GM18498 (cell line): ENCODE data around the gene STX3.
"Not testable (repeated sequence)": the region's sequence is repeated elsewhere in the genome, so short reads cannot be mapped to it uniquely, and the experiment has no call there.

ENCODE experiments used
- ATAC-seq: cut with Tn5 transposase; IDR thresholded peaks from one replicate; pipeline ENCODE4 v1.9.1; 2021; ENCODE audit warnings: mild to moderate bottlenecking, moderate library complexity; ENCODE audit not compliant: unreplicated experiment

The STX3 gene

DNA sequence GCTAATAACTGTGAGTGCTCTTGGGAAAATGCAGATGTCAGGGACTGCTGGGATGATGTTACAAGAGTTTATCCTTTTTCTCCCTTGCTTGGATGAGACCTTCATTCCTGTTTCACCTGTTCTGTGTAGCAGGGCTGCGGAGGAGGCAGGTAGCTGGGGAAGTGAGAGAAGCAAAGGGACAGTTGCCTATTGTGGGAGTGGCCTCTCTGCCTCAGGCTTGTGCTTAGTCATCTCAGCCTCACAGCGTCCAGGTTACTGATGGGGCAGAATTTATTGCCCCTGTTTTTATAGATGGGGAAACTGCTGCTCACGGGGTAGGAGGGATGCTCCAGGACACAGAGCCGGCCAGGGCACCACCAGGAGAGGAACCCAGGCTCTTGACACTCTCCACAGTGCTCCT lies 1.7 kb downstream of the STX3 start:
- ATAC-seq, result no peak

- ATAC-seq, result no peak
Observed at GRCh38 chr11:59758401-59759037, 3.3 kb downstream of the STX3 start.

GRCh38 chr11:59759900-59760299 lies 4.7 kb downstream of the STX3 start:
- no peak for ATAC-seq

DNA sequence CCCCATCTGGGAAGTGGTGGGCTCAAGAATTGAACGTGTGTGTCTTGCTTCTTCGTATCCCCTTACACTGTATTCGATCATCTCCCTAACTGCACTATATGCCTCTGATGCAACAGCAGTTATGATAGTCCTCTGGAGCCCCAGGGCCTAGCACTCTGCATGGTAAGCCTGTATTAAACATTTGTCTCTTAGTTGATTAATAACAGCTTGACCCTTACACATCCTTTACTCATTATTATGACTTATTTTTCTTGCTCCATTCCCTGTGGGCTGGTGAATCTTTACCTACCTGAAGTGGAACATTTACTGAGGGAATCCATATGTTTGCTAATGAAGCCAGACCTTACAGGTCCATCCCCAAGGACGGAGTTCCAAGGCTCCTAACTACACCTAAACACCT lies 5.6 kb downstream of the STX3 start:
- no peak for ATAC-seq

GRCh38 chr11:59761993-59762392 lies 6.8 kb downstream of the STX3 start:
- ATAC-seq, result no peak

DNA sequence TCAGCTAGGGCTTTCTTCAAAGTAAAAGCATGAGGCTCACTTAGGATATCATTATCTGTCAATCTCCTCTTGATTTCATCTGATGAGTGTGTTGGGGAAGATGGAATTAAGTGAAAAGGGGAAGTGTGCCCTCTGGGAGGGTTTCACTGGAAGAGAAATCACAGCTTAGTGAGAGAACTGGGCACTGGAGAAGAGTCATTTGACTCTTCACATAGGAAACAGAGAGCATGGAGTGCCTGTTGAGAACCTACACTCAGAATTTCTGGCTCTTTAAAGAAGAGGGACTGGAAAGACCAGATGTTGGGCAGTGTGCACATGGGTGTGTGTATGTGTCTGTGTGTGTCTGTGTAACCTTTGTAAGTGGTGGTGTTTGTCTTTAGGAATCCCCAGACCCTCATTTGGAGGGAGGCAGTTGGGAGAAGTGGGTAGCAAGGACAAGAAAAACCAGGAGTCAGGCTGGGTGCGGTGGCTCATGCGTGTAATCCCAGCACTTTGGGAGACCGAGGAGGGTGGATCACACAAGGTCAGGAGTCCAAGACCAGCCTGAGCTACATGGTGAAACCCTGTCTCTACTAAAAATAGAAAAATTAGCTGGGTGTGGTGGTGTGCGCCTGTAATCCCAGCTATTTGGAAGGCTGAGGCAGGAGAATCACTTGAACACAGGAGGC lies 10.0 kb downstream of the STX3 start:
- no peak for ATAC-seq

DNA sequence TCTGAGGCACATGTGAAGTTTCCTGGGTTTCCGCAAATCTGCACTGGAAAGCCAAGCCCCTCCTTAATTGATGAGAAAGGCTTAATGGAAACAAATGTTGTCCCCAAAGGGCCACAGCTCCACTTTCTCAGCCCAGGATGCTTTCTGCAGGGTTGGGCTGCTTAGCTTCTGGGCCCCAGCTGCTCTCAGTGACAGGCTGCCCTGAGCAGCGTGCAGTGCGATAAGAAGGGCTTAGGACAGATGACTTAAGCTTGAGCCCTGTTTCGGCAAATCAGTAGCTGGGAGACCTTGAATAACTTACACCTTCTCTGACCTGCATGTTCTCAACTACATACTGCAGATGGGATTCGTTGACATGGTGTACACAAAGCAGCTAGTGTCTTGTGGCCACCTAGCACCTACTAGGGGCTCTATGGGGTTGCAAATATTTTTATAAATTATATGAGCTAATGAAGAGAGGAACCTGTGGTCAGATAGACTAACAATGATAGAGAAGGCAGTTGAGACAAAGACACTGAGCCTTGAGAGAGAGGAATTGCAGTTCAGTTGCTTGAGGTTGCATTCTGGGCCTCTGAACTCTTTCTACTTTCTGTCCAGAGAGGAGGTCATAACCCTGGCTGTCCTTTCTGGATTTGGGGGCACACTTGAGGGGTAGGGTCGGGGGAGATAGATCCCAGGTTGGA lies 11.5 kb downstream of the STX3 start:
- ATAC-seq, result no peak

GRCh38 chr11:59767225-59767611 lies 12.0 kb downstream of the STX3 start:
- ATAC-seq, result no peak

GRCh38 chr11:59769111-59769510 lies 13.9 kb downstream of the STX3 start:
- no peak for ATAC-seq

GRCh38 chr11:59769828-59770227 lies 14.7 kb downstream of the STX3 start:
- ATAC-seq, result no peak

GRCh38 chr11:59770319-59770718 lies 15.1 kb downstream of the STX3 start:
- no peak for ATAC-seq

GRCh38 chr11:59770869-59771268 lies 15.7 kb downstream of the STX3 start:
- ATAC-seq, result no peak

- no peak for ATAC-seq
Observed at GRCh38 chr11:59771605-59772004, 16.4 kb downstream of the STX3 start.

DNA sequence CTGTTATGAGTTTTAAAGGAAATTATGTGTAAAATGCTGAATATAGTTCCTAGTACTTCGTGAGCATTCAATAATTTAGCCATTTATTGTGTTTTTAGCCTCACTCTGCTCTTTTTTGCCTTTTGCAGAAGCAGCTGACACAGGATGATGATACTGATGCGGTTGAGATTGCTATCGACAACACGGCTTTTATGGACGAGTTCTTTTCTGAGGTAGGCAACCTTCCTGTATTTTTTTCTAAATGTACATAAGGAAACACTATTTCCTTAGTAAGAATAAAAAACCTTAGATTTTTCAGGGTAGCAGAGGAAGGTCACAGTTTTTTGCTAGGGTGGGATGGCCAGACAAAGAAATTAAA lies 17.9 kb downstream of the STX3 start:
- no peak for ATAC-seq

DNA sequence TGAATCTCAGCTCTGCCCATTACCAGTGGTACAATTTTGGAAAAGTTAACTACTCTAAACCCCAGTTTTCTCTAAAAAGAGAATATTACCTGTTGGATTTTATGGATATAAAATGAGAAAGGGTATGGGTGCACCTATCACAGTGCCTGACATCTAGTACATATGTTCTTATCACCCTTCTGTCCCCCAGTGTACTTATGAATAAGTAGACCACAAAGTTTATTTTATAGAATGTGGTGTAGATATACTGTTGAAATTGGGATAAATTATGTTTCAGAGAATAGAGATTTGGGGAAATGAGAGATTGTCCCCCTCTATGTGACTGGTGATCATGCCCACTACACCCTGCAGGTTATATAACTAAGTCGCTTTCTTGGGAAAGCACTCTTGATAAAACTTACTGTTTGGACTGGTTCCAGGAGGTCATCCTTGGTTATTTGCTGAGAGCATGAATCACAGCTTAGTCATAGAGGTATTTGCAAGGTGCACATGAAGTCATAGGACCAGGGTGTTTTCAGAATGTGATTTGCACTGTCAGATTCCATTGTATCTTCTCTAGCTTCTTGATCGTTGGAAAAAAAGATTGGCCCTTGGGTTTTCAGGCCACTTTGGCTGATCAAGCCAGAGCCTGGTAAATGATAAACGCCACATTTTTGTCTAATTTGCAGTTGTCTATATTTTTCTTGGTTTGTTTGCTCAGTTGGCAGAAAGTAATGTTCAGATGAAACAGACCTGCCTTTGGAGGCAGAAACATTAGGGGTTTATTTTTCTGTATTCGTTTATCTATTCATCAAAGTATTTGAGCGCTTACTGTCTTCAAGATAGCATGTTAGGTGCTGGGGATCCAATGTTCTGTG lies 21.3 kb downstream of the STX3 start:
- no peak for ATAC-seq

DNA sequence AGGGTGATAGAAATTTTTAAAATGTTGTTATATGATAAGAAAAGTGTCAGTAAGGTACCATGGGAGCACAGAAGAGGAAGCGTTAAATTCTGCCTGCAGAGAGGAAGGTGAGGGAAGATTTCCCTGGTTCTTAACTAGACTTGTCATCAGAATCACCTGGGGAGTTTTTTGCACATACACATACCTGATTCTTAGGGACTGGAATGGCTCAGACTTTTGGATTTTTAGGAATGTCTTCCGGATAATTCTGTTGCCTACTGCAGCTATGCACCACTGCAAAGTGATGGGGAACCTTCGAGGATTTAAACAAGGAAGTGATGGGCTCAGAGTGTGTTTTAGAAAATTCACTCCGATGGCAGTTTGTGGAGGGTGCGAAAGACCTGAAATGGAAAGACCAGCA lies 21.9 kb downstream of the STX3 start:
- ATAC-seq, result no peak

GRCh38 chr11:59778122-59778521 lies 22.9 kb downstream of the STX3 start:
- no peak for ATAC-seq

- ATAC-seq, result no peak
Observed at GRCh38 chr11:59779487-59779886, 24.3 kb downstream of the STX3 start.

DNA sequence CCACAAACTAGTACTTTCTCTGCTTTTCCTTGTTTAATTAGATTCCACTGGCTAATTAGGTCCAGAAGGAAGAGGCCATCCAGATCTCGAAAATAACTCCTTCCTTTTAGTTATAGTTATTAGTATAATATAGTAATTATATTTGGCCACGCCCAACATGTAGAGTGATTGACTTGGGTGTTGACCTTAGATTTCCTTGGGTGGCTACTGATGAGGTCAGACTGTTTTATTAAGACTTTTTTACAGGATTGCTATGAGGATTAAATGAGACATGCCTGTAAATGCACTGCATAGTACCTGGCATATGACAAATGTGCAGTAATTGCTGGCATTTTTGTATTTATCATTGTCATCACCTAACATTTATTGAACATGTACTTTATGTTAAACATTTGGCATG lies 26.9 kb downstream of the STX3 start:
- no peak for ATAC-seq

DNA sequence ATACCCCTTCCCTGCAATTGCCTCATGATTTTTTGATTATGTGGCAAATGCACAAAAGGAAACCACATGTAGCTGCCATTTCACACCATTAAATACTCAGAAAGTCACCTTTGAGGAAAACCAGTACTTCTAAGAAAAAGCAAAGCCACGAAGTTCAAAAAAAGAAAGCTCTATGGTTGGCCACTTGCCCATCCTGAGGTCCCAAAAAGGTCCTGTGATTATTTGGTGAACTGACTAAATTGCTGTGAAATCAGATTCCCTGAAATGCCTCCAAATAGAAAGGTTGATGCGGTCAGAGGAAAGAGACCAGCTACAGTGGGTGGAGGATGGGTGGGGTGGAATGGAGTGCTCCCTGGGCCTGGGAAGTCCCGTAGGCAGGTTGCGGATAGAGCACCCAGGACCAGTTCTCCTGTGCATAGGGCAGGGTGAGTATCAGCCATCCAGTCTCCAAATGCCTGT lies 28.5 kb downstream of the STX3 start:
- ATAC-seq, result no peak

GRCh38 chr11:59784441-59784840 lies 29.3 kb downstream of the STX3 start:
- not testable (repeated sequence) for ATAC-seq
